Effector memory CD4-positive, alpha-beta T cell (primary cell): ENCODE results near the gene GPRASP3.
"Not testable (repeated sequence)": the region's sequence is repeated elsewhere in the genome, so short reads cannot be mapped to it uniquely, and the experiment has no call there.

Experiments
- DNase-seq, 3 donors: peaks; one replicate each; pipeline ENCODE4 v3.0.0-alpha.2; 2020
- H3K27ac ChIP-seq: 2 replicates; pipeline ENCODE4 v1.7.0; 2013; ENCODE audit warnings: mild to moderate bottlenecking, low read length, moderate library complexity; ENCODE audit not compliant: insufficient read depth, poor library complexity, severe bottlenecking
- H3K27me3 ChIP-seq: replicated peaks from 2 replicates; pipeline ENCODE4 v1.7.0; 2013; ENCODE audit warnings: mild to moderate bottlenecking, low read length; ENCODE audit not compliant: insufficient read depth, control insufficient read depth, poor library complexity, severe bottlenecking
- H3K36me3 ChIP-seq: 2 replicates; pipeline ENCODE4 v1.7.0; 2013; ENCODE audit warnings: mild to moderate bottlenecking, low read length, moderate library complexity; ENCODE audit not compliant: control insufficient read depth, insufficient read depth
- H3K4me1 ChIP-seq: 2 replicates; pipeline ENCODE4 v1.7.0; 2013; ENCODE audit warnings: low read length, mild to moderate bottlenecking; ENCODE audit not compliant: control insufficient read depth, insufficient read depth, poor library complexity, severe bottlenecking
- H3K4me3 ChIP-seq: 2 replicates; pipeline ENCODE4 v1.7.0; 2013; ENCODE audit warnings: low read length, low read depth, mild to moderate bottlenecking; ENCODE audit not compliant: insufficient read depth, poor library complexity, severe bottlenecking
- H3K9me3 ChIP-seq: 2 replicates; pipeline ENCODE4 v1.7.0; 2013; ENCODE audit warnings: mild to moderate bottlenecking, low read length, moderate library complexity; ENCODE audit not compliant: control insufficient read depth
- total RNA-seq, 3 donors: gene quantifications; one replicate each; lab custom pipeline; 2026; lab: John Stamatoyannopoulos, UW

Gene GPRASP3
- total RNA-seq = 0 reads per million in 3 donors

- no peaks in the 10 kb centered on the region for H3K27me3 ChIP-seq
- H3K9me3 ChIP-seq = no peaks in the 10 kb centered on the region
- H3K4me1 ChIP-seq = peaks cover 3% of the 10 kb centered on the region
- peak; percentile 18 to 58 (median 56) for DNase-seq
- H3K36me3 ChIP-seq = no peaks in the 10 kb centered on the region
- no peak within 1 kb of the TSS for H3K27ac ChIP-seq
- peak within 1 kb of the TSS; percentile 43 for H3K4me3 ChIP-seq
Measured at GRCh38 chrX:102720237-102721168, at the start of gene GPRASP3. Gene GPRASP3, plus strand, starts transcription at chrX:102720743. Its CDS starts 28,253 bp downstream, at chrX:102748996.

GRCh38 chrX:102672856-102673255, 47.7 kb upstream of the GPRASP3 start:
- Histone ChIP-seq H3K9me3 (no peaks in the 10 kb centered on the region), H3K27ac (no peak overlapping the region), H3K4me1 (no peaks in the 10 kb centered on the region), H3K27me3 (no peaks in the 10 kb centered on the region), H3K36me3 (no peaks in the 10 kb centered on the region), H3K4me3 (no peak overlapping the region)
- DNase-seq = no peak

GRCh38 chrX:102677479-102677878, 43.1 kb upstream of the GPRASP3 start:
- not testable (repeated sequence) for H3K4me1 ChIP-seq, H3K27ac ChIP-seq, H3K27me3 ChIP-seq, H3K9me3 ChIP-seq, DNase-seq, H3K36me3 ChIP-seq, H3K4me3 ChIP-seq

- Histone ChIP-seq H3K27me3 (no peaks in the 10 kb centered on the region), H3K36me3 (no peaks in the 10 kb centered on the region), H3K4me1 (no peaks in the 10 kb centered on the region), H3K4me3 (no peak overlapping the region), H3K27ac (no peak overlapping the region), H3K9me3 (no peaks in the 10 kb centered on the region)
- DNase-seq = no peak
Measured at GRCh38 chrX:102684772-102685520, 35.6 kb upstream of the GPRASP3 start.

GRCh38 chrX:102694749-102695148, 25.8 kb upstream of the GPRASP3 start:
- Histone ChIP-seq H3K9me3 (no peaks in the 10 kb centered on the region), H3K4me1 (no peaks in the 10 kb centered on the region), H3K27me3 (no peaks in the 10 kb centered on the region), H3K4me3 (no peak overlapping the region), H3K27ac (no peak overlapping the region), H3K36me3 (no peaks in the 10 kb centered on the region)
- no peak for DNase-seq

GRCh38 chrX:102696306-102696705, 24.2 kb upstream of the GPRASP3 start:
- no peaks in the 10 kb centered on the region for H3K4me1 ChIP-seq
- no peak overlapping the region for H3K4me3 ChIP-seq
- H3K27me3 ChIP-seq = no peaks in the 10 kb centered on the region
- H3K36me3 ChIP-seq = no peaks in the 10 kb centered on the region
- no peak for DNase-seq
- H3K27ac ChIP-seq = no peak overlapping the region
- H3K9me3 ChIP-seq = no peaks in the 10 kb centered on the region

GRCh38 chrX:102697494-102697893, 23.0 kb upstream of the GPRASP3 start:
- Histone ChIP-seq H3K27me3 (no peaks in the 10 kb centered on the region), H3K4me3 (no peak overlapping the region), H3K4me1 (no peaks in the 10 kb centered on the region), H3K27ac (no peak overlapping the region), H3K9me3 (no peaks in the 10 kb centered on the region), H3K36me3 (no peaks in the 10 kb centered on the region)
- no peak for DNase-seq

GRCh38 chrX:102708900-102709299, 11.6 kb upstream of the GPRASP3 start:
- H3K4me1 ChIP-seq = peaks cover 5% of the 10 kb centered on the region
- no peaks in the 10 kb centered on the region for H3K36me3 ChIP-seq
- H3K9me3 ChIP-seq = no peaks in the 10 kb centered on the region
- peaks cover 3% of the 10 kb centered on the region for H3K27me3 ChIP-seq
- DNase-seq = no peak
- no peak overlapping the region for H3K27ac ChIP-seq
- H3K4me3 ChIP-seq = no peak overlapping the region

- H3K27me3 ChIP-seq = peaks cover 3% of the 10 kb centered on the region
- no peak for DNase-seq
- no peak overlapping the region for H3K27ac ChIP-seq
- H3K36me3 ChIP-seq = no peaks in the 10 kb centered on the region
- H3K9me3 ChIP-seq = no peaks in the 10 kb centered on the region
- peaks cover 5% of the 10 kb centered on the region for H3K4me1 ChIP-seq
- no peak overlapping the region for H3K4me3 ChIP-seq
Measured at GRCh38 chrX:102711872-102712215, 8.7 kb upstream of the GPRASP3 start.
